ENCODE measurements around the gene COL4A2.

GRCh38 chr13:110273254-110273653 lies 33.8 kb upstream of the COL4A2 start:
- TF ChIP-seq POLR2AphosphoS5 (IDR thresholded peaks at IDR 0.05) (no peak), CTCF (IDR thresholded peaks at IDR 0.05) (no peak)
